Esophagus muscularis mucosa (tissue), 3 donors: Measurements from ENCODE around the gene OR2T29.
"Not testable (repeated sequence)": the region's sequence is repeated elsewhere in the genome, so short reads cannot be mapped to it uniquely, and the experiment has no call there.

Experiments
- POLR2A ChIP-seq: fragments of 450-650 bp; IDR thresholded peaks from one replicate; pipeline ENCODE4 v1.6.1; 2017; ENCODE audit warnings: antibody characterized with exemption, moderate library complexity, mild to moderate bottlenecking, low read depth
- TF ChIP-seq, protein P1 (sequence below), 3 experiments: fragments of 200-600 bp in 2 of 3; fragments of 450-650 bp in 1 of 3; sonication (generic) in 2 of 3; IDR thresholded peaks; one replicate each; pipeline ENCODE4 v1.5.1; 2017 to 2019; ENCODE audit warnings: antibody characterized with exemption in 3 of 3, mild to moderate bottlenecking in 2 of 3, moderate library complexity in 1 of 3

DNA sequence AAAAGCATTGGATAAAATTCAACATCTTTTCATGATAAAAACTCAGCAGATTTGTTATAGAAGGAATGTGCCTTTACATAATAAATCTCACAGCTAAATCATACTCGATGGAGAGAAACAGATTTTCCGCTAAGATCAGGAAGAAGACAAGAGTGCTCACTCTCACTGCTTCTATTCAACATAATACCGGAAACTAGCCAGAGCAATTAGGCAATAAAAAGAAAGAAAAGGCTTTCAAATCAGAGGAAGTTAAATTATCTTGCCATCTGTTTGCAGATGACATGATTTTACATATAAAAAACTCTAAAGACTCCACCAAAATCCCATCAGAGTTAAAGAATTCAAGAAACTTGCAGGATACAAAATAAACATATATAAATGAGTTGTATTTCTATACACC, 8.2 kb upstream of the OR2T29 start:
- TF ChIP-seq, protein P1, sequence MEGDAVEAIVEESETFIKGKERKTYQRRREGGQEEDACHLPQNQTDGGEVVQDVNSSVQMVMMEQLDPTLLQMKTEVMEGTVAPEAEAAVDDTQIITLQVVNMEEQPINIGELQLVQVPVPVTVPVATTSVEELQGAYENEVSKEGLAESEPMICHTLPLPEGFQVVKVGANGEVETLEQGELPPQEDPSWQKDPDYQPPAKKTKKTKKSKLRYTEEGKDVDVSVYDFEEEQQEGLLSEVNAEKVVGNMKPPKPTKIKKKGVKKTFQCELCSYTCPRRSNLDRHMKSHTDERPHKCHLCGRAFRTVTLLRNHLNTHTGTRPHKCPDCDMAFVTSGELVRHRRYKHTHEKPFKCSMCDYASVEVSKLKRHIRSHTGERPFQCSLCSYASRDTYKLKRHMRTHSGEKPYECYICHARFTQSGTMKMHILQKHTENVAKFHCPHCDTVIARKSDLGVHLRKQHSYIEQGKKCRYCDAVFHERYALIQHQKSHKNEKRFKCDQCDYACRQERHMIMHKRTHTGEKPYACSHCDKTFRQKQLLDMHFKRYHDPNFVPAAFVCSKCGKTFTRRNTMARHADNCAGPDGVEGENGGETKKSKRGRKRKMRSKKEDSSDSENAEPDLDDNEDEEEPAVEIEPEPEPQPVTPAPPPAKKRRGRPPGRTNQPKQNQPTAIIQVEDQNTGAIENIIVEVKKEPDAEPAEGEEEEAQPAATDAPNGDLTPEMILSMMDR (IDR thresholded peaks at IDR 0.05), result not testable (repeated sequence)
- TF ChIP-seq POLR2A, result not testable (repeated sequence)
